Posterior cingulate gyrus (tissue), 11 donors: ENCODE results near the gene CHMP5.
A peak's percentile ranks its signal among the peaks of the same experiment; 100 is the strongest.

ENCODE experiments used
- DNase-seq, 10 donors: peaks; one replicate each; pipeline versions ENCODE4 v3.0.0 to v3.0.0-alpha.2; 2020 to 2021; ENCODE audit warnings: mixed read lengths in 3 of 10
- intact Hi-C: fragments of 100-400 bp; cut with DNase I; formaldehyde crosslinking; loops from one replicate; pipeline ENCODE4 v1.15.1; 2023

CHMP5 gene

DNA sequence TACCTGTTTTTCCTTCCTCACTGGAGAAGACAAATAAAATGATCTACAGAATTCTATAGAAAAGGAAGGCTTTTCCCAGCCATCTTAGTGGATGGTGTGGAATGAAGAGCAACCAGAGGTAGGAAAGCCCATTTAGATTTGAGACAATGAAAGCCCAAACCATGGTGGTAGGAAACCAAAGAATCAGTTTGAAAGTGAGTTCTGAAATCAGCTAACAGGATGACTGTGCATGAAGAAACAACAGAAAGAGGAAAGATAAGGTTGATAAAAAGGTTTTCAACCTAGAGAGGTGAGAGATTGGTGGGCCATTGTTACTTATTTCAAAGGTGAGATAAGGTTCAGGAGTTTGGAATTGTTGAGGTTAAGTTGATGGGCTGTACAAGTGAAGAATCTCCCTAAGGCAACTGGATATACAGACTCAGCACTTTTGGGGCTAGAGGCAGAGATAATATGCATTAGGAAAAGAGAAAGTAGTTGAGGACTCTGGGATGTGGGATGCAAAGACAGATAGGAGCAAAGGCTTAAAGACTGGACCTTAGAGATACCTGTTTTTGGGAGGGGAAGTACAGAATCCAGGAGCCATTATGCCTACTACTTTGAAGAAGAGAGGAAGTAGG is 2.4 kb downstream of the CHMP5 start:
- DNase-seq = no peak
- intact Hi-C loops = no loop called here

DNA sequence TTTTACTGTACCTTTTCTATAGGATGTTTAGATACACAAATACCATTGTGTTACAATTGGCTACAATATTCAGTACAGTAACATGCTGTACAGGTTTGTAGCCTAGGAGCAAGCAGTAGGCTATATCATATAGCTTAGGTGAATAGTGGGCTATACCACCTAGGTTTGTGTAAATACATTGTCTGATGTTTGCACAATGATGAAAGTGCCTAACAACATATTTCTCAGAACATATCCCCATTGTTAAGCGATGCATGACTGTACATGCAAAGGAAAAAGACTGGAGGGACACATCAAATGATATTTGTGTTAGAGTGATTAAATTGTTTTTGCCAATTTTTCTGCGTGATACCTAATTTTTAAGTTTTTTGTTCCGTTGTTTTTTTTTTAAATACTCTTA is 5.3 kb downstream of the CHMP5 start:
- intact Hi-C loops = no loop called here
- DNase-seq = no peak

GRCh38 chr9:33272061-33272460 is 7.2 kb downstream of the CHMP5 start:
- DNase-seq = no peak
- intact Hi-C loops = no loop called here

DNA sequence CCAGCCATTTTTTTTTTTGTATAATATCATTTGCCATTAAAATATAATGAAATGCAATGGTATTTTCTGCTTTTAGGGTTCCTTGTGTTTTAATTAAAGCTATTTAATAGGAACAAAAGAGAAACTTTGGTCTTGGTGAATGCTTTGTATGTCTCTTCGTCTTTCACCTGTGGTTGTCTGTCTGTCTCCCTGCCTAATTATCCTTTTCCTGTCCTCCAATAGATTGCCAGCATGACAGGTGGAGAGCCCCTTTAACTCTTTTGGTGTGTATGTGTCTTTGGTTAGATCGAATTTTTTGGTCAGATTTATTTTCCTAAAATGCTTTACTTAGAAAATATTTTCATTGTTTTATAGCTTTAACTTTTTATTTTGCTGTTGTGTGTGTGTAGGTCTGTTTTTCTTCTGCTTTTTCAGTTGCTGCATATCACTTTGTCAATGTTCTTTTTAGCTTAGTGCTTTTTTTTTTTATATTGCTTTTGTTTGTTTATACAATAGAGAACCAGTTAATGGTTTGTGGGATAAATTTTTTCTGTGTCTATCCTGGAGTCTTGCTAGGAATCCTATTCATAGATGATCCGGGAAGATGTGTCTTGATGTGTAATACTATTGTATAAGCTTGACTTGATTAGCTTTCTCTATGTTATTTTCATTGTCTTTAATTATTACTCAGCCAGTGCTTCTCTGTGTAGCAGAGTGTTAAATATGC is 8.6 kb downstream of the CHMP5 start:
- intact Hi-C loops = no loop called here
- DNase-seq = no peak

DNA sequence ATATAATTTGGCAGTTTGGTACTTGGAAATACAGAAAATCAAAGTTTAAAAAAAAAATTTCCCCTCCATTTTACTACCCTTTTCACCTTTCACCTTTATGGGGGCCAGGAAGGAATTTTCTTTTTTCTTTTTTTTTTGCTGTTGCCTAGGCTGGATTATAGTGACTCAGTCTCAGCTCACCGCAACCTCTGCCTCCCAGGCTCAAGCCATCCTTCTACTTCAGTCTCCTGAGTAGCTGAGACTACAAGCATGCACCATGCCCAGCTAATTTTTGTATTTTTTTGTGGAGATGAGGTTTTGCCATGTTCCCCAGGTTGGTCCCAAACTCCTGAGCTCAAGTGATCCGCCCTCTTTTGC is 9.1 kb downstream of the CHMP5 start:
- intact Hi-C loops = no loop called here

DNA sequence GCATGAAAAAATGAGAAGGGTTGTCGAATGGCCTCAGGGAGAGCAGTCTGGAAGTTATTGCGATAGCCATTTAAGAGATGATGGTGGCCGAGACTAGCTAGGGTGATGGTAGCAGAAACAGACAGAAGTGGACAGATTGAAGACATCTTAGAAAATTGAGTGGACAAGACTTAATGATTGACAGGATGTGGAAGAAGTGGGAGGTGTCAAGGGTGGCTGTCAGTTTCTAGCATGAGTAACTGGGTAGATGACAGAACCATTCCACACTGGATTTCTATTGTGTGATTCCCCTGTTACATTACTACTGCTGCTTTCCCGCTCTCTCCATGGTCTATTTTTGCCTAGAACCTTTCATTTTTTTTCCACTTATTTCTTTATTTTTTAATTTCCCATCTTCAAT is 12.6 kb downstream of the CHMP5 start:
- DNase-seq = no peak
- intact Hi-C loops = no loop called here

More for the DNA sequence above, 9.1 kb downstream of the CHMP5 start:
- DNase-seq = no peak

DNA sequence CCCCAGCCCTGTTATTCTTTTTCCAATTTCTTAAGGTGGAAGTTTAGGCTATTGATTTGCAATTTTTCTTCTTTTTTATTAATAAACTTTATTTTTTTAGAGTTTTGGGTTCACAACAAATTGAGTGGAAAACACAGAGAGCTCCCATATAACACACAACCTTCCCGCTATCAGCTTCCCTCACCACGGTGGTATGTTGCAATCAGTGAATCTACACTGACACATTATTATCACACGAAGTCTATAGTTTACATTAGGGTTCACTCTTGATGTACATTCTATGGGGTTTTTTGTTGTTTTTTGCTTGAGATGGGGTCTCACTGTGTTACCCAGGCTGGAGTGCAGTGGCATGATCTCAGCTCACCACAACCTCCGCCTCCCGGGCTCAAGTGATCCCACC is 20.7 kb downstream of the CHMP5 start:
- intact Hi-C loops = no loop called here
- no peak for DNase-seq

DNA sequence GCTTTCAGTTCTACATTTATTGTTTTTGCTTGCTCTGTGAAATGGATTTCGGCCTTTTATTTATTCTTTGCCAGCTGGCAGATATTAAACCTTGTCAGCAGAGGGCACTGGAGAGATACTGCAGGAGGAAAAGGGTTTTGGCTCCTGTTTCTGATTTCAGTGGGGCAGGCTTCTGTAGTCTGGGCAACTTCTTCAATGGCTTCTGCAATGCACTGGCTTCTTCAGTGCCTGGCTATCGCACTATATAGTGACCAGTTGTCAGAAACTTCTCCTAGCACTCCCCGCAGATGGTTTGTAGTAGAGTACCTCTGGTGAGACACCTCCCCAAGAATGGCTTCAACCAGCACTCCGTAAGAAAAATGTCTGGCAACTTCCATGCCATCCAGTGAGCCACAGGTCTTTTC is 22.2 kb downstream of the CHMP5 start:
- peak in 3 of 10 donors; percentile 25 to 62 (median 28) for DNase-seq
- intact Hi-C loops = no loop called here

GRCh38 chr9:33288235-33288634 is 23.4 kb downstream of the CHMP5 start:
- intact Hi-C loops = no loop called here
- DNase-seq = peak in 1 of 10 donors; percentile 63

- intact Hi-C loops = no loop called here
- DNase-seq = peak in 1 of 10 donors; percentile 73
Measured at GRCh38 chr9:33288828-33289483, 24.1 kb downstream of the CHMP5 start.

- peak in 4 of 10 donors; percentile 6 to 86 (median 46) for DNase-seq
- intact Hi-C loops = no loop called here
Measured at GRCh38 chr9:33289496-33289895, 24.6 kb downstream of the CHMP5 start.

GRCh38 chr9:33289936-33290246 is 25.0 kb downstream of the CHMP5 start:
- peak in 2 of 10 donors; percentile 34 to 45 for DNase-seq
- intact Hi-C loops = loop anchor here (2.0 to 10.0 kb wide), 2 partner anchors 25 to 185 kb away; partner anchors contain the start of genes BAG1, CHMP5 and NOL6

DNA sequence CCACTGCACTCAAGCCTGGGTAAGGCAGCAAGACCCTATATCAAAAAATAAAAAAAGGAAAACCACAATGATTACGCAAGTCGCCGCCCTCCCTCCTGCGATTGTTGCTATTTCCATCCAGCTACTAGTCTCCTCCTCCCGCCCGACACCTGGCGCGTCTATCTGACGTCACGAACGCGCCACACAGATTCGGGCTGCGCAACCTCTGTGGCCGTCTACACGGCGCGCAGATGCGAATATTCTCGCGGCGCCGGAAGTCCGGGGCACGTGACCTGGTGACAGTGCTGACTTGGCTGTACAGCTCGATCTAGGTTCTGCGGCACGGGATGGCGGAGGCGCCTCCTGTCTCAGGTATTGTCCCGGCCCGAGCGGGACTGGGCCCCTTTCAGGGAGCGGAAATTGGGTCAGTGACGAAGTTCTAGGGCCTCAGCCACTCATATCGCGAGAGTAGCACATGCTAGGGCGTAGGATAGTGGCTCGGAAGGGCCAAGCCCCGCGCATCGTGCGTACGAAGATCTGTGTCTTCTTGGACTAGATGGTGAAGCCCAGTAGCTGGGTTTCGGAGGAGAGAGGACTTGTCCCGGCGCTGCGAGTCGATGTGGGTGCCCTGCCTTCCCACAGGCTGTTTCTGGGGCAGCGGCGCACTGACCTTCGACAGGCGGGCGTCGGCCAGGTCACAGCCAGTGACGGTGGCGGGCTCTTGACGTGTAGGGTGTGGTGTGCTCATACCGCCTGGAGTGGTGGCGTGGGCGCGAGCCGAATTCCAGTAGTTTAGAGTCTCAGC is 25.6 kb downstream of the CHMP5 start, which contains the start of gene NFX1:
Gene NFX1, plus strand, starts transcription at position 270 of the 784 bp plus-strand sequence. Its CDS starts 57 bp downstream, at position 327.
- peak; percentile 90 to 99 (median 93) for DNase-seq
- intact Hi-C loops = loop anchor here (2.0 to 10.0 kb wide), 2 partner anchors 26 to 184 kb away; partner anchors contain the start of genes BAG1, CHMP5 and NOL6

DNA sequence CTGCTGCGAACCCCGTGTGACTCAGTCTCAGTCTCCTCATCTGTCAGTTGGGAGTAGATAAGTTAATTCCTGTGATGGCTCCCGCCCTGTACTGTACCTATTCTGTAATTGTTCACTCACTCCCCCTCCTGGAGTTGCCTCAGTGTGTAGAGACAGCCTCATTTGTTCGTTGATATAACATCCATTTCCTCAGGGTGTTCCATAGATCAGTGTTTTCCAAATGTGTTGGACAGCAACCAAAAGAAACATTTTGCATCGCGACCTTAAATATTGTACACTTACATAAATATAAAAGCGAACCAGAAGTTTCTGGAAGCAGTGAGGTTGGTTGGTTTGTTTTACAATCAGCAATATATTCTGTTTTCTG is 26.2 kb downstream of the CHMP5 start:
- DNase-seq = no peak
- intact Hi-C loops = loop anchor here (2.0 to 10.0 kb wide), 2 partner anchors 26 to 184 kb away; partner anchors contain the start of genes BAG1, CHMP5 and NOL6

- DNase-seq = no peak
- intact Hi-C loops = loop anchor here (2.0 to 10.0 kb wide), 2 partner anchors 27 to 183 kb away; partner anchors contain the start of genes BAG1, CHMP5 and NOL6
Measured at GRCh38 chr9:33291901-33292300, 27.1 kb downstream of the CHMP5 start.

DNA sequence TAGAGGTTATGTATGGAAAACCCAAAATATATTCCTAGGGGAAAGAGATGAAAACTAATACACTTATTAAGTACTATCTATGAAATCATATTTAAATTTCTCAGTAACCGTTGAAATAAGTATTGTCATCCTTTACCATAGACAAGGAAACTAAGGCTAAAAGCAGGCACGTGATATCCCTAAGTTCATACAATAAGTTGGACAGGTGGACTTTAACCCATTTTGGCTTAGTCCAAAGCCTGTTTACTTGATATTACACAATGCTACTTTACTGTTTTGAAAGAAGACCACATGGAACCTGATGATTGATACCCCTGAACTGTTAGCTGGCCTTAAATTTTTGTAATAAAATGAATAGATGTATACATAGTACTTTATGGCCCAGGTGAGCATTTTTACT is 28.9 kb downstream of the CHMP5 start:
- intact Hi-C loops = loop anchor here (10.0 kb wide), 1 partner anchor 181 kb away; the partner anchor contains the start of gene NOL6
- no peak for DNase-seq

DNA sequence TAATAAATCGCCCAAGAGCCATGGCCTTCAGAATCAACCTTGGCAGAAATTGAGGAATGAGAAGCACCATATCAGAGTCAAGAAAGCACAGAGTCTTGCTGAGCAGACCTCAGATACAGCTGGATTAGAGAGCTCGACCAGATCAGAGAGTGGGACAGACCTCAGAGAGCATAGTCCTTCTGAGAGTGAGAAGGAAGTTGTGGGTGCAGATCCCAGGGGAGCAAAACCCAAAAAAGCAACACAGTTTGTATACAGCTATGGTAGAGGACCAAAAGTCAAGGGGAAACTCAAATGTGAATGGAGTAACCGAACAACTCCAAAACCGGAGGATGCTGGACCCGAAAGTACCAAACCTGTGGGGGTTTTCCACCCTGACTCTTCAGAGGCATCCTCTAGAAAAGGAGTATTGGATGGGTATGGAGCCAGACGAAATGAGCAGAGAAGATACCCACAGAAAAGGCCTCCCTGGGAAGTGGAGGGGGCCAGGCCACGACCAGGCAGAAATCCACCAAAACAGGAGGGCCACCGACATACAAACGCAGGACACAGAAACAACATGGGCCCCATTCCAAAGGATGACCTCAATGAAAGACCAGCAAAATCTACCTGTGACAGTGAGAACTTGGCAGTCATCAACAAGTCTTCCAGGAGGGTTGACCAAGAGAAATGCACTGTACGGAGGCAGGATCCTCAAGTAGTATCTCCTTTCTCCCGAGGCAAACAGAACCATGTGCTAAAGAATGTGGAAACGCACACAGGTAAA is 30.0 kb downstream of the CHMP5 start:
- intact Hi-C loops = loop anchor here (10.0 kb wide), 1 partner anchor 180 kb away; the partner anchor contains the start of gene NOL6
- DNase-seq = no peak

DNA sequence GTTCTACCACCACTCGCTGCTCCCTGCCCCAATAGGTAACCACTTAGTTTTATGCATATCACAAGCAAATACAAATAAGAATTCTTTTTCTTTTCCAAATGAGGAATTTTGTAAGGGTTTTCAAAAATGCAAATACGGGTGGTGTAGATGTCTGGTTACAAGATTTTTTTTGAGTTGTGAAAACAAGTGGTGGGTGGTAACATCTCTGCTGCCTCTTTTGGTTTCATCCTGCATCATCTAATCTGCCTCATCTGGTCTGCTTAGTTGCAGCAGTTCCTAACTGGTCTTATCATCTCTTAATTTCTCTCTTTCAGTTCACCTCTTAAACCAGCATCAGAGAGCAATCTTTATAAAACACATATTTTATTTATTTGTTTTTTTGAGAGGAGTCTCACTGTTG is 30.7 kb downstream of the CHMP5 start:
- intact Hi-C loops = loop anchor here (10.0 kb wide), 1 partner anchor 179 kb away; the partner anchor contains the start of gene NOL6
- no peak for DNase-seq

DNA sequence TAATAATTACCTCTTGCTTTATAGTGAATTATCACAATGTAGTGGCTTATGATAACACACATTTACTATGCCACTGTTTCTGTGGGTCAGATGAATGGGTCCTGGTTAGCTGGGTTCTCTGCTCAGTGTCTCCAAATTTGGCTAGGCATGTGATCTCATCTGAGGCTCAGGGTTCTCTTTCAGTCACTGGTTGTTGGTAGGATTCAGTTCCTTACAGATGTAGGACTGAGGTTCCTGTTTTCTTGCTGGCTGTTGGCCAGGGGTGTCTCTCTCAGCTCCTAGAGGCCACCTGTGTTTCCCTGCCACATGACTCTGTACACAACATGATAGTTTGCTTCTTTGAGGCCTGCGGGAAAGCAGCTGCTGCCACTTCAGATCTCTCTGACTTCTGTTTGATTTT is 32.6 kb downstream of the CHMP5 start:
- peak in 1 of 10 donors; percentile 11 for DNase-seq
- intact Hi-C loops = loop anchor here (10.0 kb wide), 1 partner anchor 177 kb away; the partner anchor contains the start of gene NOL6

- intact Hi-C loops = no loop called here
- no peak for DNase-seq
Measured at GRCh38 chr9:33300546-33300945, 35.7 kb downstream of the CHMP5 start.
